Esophagus muscularis mucosa (tissue), 4 donors: ENCODE measurements around the gene IGFBPL1. TPM values are rescaled to one million over a fixed set of nuclear protein-coding genes. Genes with fewer than 3 reads are reported as not detected.
"Not testable (repeated sequence)": the region's sequence is repeated elsewhere in the genome, so short reads cannot be mapped to it uniquely, and the experiment has no call there.

ENCODE experiments used
- DNase-seq: peaks from one replicate; pipeline ENCODE4 v3.0.0-alpha.2; 2017; ENCODE audit errors: extremely low spot score
- H3K27ac ChIP-seq, 4 donors: fragments of 200-600 bp; sonication (generic); replicated peaks in 1 of 4; 1 replicate in 3 of 4; 2 replicates in 1 of 4; pipeline ENCODE4 v1.5.1; 2016 to 2019; ENCODE audit warnings: mild to moderate bottlenecking in 1 of 4
- H3K27me3 ChIP-seq, 4 donors: fragments of 200-600 bp; sonication (generic); one replicate each; pipeline versions ENCODE4 v1.5.1 to v1.6.0; 2016 to 2019
- H3K36me3 ChIP-seq, 4 donors: fragments of 200-600 bp; sonication (generic); one replicate each; pipeline ENCODE4 v1.5.1; 2016 to 2019
- H3K4me1 ChIP-seq, 4 donors: fragments of 200-600 bp; sonication (generic); one replicate each; pipeline ENCODE4 v1.5.1; 2016 to 2019
- H3K4me3 ChIP-seq, 4 donors: fragments of 200-600 bp; sonication (generic); 1 replicate in 2 of 4; 2 replicates in 2 of 4; pipeline ENCODE4 v1.5.1; 2016 to 2019; ENCODE audit warnings: mild to moderate bottlenecking in 4 of 4, moderate library complexity in 1 of 4
- H3K9me3 ChIP-seq, 4 donors: fragments of 200-600 bp; sonication (generic); 1 replicate in 3 of 4; 2 replicates in 1 of 4; pipeline ENCODE4 v1.5.1; 2016 to 2019
- EP300 ChIP-seq: sonication (generic); formaldehyde crosslinking; IDR thresholded peaks from one replicate; pipeline ENCODE4 v1.6.1; 2017; ENCODE audit warnings: antibody characterized with exemption
- POLR2A ChIP-seq: fragments of 450-650 bp; IDR thresholded peaks from one replicate; pipeline ENCODE4 v1.6.1; 2017; ENCODE audit warnings: antibody characterized with exemption, moderate library complexity, mild to moderate bottlenecking, low read depth
- POLR2AphosphoS5 ChIP-seq, 2 donors: sonication (generic); formaldehyde crosslinking; IDR thresholded peaks; one replicate each; pipeline ENCODE4 v1.6.1; 2017; ENCODE audit warnings: antibody characterized with exemption in 2 of 2
- WGBS: methylation state at CpG from one replicate; pipeline ENCODE4 v1.1.5; 2018; 5-methylcytosine and 5-hydroxymethylcytosine counted together
- intact Hi-C: fragments of 100-400 bp; cut with DNase I; formaldehyde crosslinking; loops from one replicate; pipeline ENCODE4 v1.15.1; 2023
- total RNA-seq, 4 donors: library from RNA; depleted of rRNA; stranded (reverse); fragments of >200 nt; gene quantifications; one replicate each; pipeline versions ENCODE4 v1.1.0 to v1.2.1, GENCODE V29; 2016
- TF ChIP-seq, protein P1 (sequence below), 3 experiments: fragments of 200-600 bp in 2 of 3; fragments of 450-650 bp in 1 of 3; sonication (generic) in 2 of 3; IDR thresholded peaks; one replicate each; pipeline ENCODE4 v1.5.1; 2017 to 2019; ENCODE audit warnings: antibody characterized with exemption in 3 of 3, mild to moderate bottlenecking in 2 of 3, moderate library complexity in 1 of 3

The IGFBPL1 gene
- total RNA-seq, 4 donors from 2014 or later = 0.78 to 3.7 (median 1.5) TPM

DNA sequence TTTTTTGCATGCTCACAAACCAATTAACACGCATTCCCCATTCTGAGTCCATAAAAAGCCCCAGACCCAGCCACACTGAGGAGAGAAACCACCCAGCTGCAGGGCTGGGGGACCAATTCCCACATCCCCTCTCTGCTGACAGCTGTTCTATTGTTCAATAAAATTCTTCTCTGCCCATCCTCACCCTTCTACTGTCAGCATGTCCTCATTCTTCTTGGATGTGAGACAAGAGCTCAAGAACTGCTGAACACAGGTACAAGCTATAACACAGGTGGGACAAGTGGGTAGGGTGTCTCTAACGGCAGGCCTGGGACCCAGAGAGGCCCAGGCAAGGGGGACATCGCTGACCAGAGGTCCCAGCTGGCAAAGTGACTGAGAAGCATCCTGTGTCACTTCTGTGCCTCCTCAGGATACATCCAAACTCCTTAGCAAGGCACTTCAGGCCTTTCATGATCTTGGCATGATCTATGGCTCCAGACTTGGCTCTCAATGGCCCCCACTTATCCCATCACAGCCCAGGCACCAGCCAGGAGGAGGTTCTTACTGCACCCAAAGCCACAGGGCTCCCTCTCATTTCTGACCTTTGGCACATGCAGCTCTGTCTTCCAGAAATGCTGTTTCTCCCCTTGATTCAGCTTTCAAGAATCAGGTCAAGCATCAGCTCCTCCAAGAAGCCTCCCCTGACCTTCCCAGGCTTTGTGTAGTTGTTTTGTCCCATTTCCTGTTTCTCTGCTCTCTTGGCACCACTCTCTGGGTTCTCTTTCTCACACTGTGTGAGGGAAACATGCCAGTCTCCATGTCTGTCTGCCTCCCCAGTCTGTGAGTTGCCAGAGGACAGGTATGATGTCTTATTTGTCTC lies 39.0 kb downstream of the IGFBPL1 start:
- no peak overlapping the region for H3K4me3 ChIP-seq
- intact Hi-C loops = no loop called here
- H3K9me3 ChIP-seq = peaks cover 0 to 8% (median 3%) of the 10 kb centered on the region in 4 donors
- WGBS = 89% methylated on average over 3 of the region's 3 CpGs
- DNase-seq = no peak
- H3K27ac ChIP-seq = peak overlapping the region; percentile 89 to 96 (median 90)
- peaks cover 5 to 91% (median 74%) of the 10 kb centered on the region in 4 donors for H3K4me1 ChIP-seq
- no peaks in the 10 kb centered on the region for H3K36me3 ChIP-seq
- no peaks in the 10 kb centered on the region for H3K27me3 ChIP-seq
- TF ChIP-seq POLR2A (no peak), POLR2AphosphoS5 (IDR thresholded peaks at IDR 0.05) (no peak), EP300 (no peak)
- TF ChIP-seq, protein P1, sequence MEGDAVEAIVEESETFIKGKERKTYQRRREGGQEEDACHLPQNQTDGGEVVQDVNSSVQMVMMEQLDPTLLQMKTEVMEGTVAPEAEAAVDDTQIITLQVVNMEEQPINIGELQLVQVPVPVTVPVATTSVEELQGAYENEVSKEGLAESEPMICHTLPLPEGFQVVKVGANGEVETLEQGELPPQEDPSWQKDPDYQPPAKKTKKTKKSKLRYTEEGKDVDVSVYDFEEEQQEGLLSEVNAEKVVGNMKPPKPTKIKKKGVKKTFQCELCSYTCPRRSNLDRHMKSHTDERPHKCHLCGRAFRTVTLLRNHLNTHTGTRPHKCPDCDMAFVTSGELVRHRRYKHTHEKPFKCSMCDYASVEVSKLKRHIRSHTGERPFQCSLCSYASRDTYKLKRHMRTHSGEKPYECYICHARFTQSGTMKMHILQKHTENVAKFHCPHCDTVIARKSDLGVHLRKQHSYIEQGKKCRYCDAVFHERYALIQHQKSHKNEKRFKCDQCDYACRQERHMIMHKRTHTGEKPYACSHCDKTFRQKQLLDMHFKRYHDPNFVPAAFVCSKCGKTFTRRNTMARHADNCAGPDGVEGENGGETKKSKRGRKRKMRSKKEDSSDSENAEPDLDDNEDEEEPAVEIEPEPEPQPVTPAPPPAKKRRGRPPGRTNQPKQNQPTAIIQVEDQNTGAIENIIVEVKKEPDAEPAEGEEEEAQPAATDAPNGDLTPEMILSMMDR (IDR thresholded peaks at IDR 0.05) = no peak

DNA sequence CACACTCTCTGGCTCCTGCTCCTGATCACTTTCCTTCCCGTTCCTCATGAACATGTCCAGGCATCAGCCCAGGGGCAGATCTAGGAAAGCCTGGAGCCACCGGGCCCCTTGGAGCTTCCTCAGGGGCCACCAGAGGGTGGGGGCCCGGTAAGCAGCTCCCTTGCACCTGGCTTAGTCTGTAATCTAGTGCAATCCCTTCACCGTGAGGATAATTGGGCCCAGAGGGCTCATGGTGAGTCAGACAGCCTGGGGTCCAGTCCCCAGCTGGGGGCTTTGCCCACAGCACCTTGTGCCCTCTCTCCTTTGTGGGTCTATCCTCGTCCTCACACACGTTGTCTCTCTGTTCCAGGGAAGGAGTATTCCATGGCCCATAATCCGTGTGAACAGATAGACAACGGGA lies 42.1 kb downstream of the IGFBPL1 start:
- H3K36me3 ChIP-seq = no peaks in the 10 kb centered on the region
- WGBS = 94% methylated on average over 8 of the region's 8 CpGs

DNA sequence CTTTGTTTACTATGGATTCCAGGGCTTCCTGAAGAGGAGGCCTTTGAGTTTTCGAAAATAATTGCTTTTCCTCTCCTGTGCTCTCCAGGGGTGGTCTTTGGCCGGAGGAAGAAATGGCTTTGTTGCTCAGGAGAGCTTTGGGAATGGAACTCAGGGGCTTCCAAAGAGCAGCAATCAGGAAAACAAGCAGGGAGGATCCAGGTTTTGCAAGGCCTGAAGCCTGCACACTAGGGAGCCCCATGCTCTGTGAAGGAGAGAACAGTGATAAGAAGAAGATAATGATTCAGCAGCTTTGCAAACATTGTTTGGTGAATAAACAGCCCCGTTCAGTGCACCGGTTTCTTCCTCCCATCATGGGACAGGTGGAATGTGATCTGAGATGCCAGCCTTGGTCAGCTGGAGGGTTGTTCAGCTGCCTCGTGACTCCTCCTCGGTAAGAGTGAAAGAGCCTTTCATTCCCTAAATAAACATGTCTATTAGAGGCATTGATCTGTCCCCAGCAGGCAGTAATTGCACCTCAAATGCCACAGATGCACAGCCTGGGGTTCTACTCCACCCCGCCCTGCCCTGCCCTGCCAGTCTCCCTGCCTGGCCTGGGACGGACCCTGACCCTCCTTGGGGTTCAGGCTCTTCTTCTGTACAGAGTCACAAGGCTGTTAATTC lies 43.3 kb downstream of the IGFBPL1 start:
- peak overlapping the region; percentile 85 to 96 (median 90) for H3K27ac ChIP-seq
- peak in 1 of 2 donors; percentile 69 for TF ChIP-seq POLR2AphosphoS5 (IDR thresholded peaks at IDR 0.05)
- TF ChIP-seq POLR2A = no peak
- peaks cover 5 to 69% (median 60%) of the 10 kb centered on the region in 4 donors for H3K4me1 ChIP-seq
- no peaks in the 10 kb centered on the region for H3K27me3 ChIP-seq
- no peaks in the 10 kb centered on the region for H3K36me3 ChIP-seq
- no peak for DNase-seq
- WGBS = 70% methylated on average over 6 of the region's 8 CpGs
- no peak overlapping the region for H3K4me3 ChIP-seq
- intact Hi-C loops = no loop called here
- H3K9me3 ChIP-seq = peaks cover 0 to 8% (median 3%) of the 10 kb centered on the region in 4 donors

More for the DNA sequence above, 42.1 kb downstream of the IGFBPL1 start:
- DNase-seq = no peak
- H3K27ac ChIP-seq = peak overlapping the region; percentile 85 to 96 (median 90)
- H3K9me3 ChIP-seq = peaks cover 0 to 8% (median 3%) of the 10 kb centered on the region in 4 donors
- H3K4me3 ChIP-seq = no peak overlapping the region
- TF ChIP-seq POLR2AphosphoS5 (IDR thresholded peaks at IDR 0.05) = no peak
- no peak for TF ChIP-seq POLR2A
- no peak for TF ChIP-seq EP300
- TF ChIP-seq, protein P1 (IDR thresholded peaks at IDR 0.05) = no peak
- no peaks in the 10 kb centered on the region for H3K27me3 ChIP-seq
- intact Hi-C loops = no loop called here
- peaks cover 5 to 68% (median 53%) of the 10 kb centered on the region in 4 donors for H3K4me1 ChIP-seq

DNA sequence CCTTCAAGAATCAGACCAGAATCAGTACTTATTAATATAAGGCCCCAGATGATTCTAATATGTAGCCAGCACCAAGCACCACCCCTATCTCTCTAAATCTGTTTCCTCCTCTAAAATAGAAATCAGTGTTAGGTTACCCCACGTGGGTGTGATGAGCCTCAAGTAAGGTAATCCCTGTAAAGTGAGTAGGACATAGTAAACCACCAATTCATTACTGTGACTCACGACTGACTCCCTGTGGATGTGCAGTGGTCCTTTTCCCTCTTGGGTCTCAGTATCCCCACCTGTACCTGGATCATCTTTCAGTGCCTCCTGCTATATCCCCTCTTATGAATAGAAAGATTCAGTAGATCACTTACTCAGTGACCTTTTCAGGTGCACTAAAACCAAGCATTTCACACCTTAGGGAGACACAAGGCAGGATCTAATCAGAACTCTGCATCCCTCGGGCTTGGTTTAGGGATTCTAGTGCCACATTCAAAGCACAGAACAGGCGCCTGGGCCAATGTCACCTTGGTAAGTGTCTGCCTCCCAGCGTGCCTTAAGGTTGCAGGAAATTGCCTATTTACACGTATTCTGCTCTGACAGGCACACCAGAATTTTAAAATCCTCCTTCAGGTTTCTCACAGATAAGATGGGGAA lies 43.9 kb downstream of the IGFBPL1 start:
- intact Hi-C loops = no loop called here
- TF ChIP-seq, protein P1 (IDR thresholded peaks at IDR 0.05) = no peak
- no peak for TF ChIP-seq POLR2A
- no peak for TF ChIP-seq POLR2AphosphoS5 (IDR thresholded peaks at IDR 0.05)
- no peak for TF ChIP-seq EP300
- 86% methylated on average over 6 of the region's 6 CpGs for WGBS
- Histone ChIP-seq H3K4me1 (peaks cover 5 to 62% (median 58%) of the 10 kb centered on the region in 4 donors), H3K36me3 (no peaks in the 10 kb centered on the region), H3K27ac (peak overlapping the region; percentile 85 to 96 (median 90)), H3K4me3 (no peak overlapping the region), H3K27me3 (no peaks in the 10 kb centered on the region), H3K9me3 (peaks cover 0 to 8% (median 3%) of the 10 kb centered on the region in 4 donors)
- DNase-seq = no peak

DNA sequence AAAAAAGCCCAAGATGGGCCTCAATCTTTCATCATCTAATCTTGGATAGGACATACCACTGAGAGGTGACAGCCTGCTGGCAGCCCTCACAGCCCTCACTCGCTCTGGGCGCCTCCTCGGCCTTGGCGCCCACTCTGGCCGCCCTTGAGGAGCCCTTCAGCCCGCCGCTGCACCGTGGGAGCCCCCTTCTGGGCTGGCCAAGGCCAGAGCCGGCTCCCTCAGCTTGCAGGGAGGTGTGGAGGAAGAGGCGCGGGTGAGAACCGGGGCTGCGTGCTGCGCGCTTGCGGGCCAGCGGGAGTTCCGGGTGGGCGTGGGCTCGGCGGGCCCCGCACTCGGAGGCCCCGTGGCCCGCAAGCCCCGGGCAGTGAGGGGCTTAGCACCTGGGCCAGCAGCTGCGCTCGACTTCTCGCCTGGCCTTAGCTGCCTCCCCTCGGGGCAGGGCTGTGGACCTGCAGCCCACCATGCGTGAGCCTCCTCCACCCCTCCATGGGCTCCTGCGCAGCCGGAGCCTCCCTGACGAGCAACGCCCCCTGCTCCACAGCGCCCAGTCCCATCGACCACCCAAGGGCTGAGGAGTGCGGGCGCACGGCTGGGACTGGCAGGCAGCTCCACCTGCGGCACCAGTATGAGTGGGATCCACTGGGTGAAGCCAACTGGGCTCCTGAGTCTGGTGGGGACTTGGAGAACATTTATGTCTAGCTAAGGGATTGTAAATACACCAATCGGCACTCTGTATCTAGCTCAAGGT lies 46.7 kb downstream of the IGFBPL1 start:
- H3K36me3 ChIP-seq, H3K27me3 ChIP-seq, H3K9me3 ChIP-seq, H3K4me3 ChIP-seq, DNase-seq, intact Hi-C loops: not testable (repeated sequence)
- peak overlapping the region; percentile 73 to 79 (median 77) for H3K27ac ChIP-seq
- 95% methylated on average over 27 of the region's 42 CpGs for WGBS
- H3K4me1 ChIP-seq = peaks cover 5 to 47% (median 39%) of the 10 kb centered on the region in 4 donors
